IPS-20b (cell line): ENCODE results near the gene ABCB9.

Experiments used
- H3K27ac ChIP-seq: one replicate; pipeline ENCODE4 v1.5.1; 2013; ENCODE audit warnings: low read length
- H3K27me3 ChIP-seq: 2 replicates; pipeline ENCODE4 v1.6.1; 2013; ENCODE audit warnings: mild to moderate bottlenecking, low read length, inconsistent platforms; ENCODE audit not compliant: insufficient read depth
- H3K36me3 ChIP-seq: 2 replicates; pipeline ENCODE4 v1.6.1; 2013; ENCODE audit warnings: low read depth, mild to moderate bottlenecking, inconsistent platforms, low read length, moderate library complexity; ENCODE audit not compliant: insufficient read depth
- H3K4me1 ChIP-seq: 2 replicates; pipeline ENCODE4 v1.6.1; 2013; ENCODE audit warnings: mild to moderate bottlenecking, control low read depth, inconsistent platforms, low read length, moderate library complexity; ENCODE audit not compliant: insufficient read depth
- H3K4me3 ChIP-seq: 2 replicates; pipeline ENCODE4 v1.5.1; 2013; ENCODE audit warnings: mild to moderate bottlenecking, low read length, inconsistent platforms
- H3K9ac ChIP-seq: 2 replicates; pipeline ENCODE4 v1.6.1; 2013; ENCODE audit warnings: low read depth, mild to moderate bottlenecking, inconsistent platforms, low read length, moderate library complexity
- H3K9me3 ChIP-seq: 2 replicates; pipeline ENCODE4 v1.6.1; 2013; ENCODE audit warnings: mild to moderate bottlenecking, low read depth, low read length, inconsistent platforms; ENCODE audit not compliant: insufficient read depth

ABCB9 gene

DNA sequence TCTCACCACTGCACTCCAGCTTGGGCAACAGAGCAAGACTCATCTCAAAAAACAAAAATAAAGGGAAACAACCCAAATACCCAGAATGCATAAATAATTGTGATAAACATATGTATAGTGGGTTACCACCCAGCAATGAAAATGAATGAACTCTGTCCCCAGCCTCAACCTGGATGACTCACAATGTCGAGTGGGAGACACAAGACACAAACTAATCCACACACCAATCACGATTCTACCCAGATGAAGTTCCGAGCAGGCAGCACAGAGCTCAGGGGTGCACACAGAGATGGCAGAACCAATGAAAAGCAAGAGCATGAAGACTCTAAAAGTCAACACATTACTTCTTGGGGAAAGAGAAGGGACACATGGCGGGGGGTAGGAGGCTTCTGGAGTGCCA, 27.1 kb downstream of the ABCB9 start:
- Histone ChIP-seq H3K4me3 (no peak overlapping the region), H3K36me3 (no peaks in the 10 kb centered on the region), H3K4me1 (no peaks in the 10 kb centered on the region), H3K27me3 (no peaks in the 10 kb centered on the region), H3K9me3 (no peaks in the 10 kb centered on the region), H3K9ac (no peak overlapping the region), H3K27ac (no peak overlapping the region)

DNA sequence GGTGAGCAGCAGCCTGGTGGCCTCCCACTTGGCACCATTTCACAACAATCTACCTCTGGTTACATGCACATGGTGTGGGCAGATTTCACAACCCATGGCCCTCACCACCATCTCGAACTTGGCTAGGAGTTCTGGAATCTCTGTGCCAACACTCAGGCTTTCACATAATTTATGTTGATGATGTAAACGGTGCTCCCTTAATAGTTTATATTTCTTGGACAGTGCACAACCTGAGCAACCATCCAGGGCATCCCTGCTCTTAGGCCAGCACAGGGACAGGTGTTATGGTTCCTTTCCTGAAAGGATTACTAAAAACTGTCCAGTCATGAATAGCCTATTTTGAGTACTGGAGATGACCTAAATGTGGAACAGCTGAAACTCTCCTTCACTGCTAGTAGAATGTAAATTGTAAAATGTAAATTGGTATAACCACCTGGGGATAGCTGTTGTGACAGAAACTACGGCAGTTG, 28.6 kb downstream of the ABCB9 start:
- H3K27ac ChIP-seq = no peak overlapping the region
- no peaks in the 10 kb centered on the region for H3K36me3 ChIP-seq
- no peaks in the 10 kb centered on the region for H3K9me3 ChIP-seq
- no peaks in the 10 kb centered on the region for H3K27me3 ChIP-seq
- H3K4me1 ChIP-seq = no peaks in the 10 kb centered on the region
- no peak overlapping the region for H3K9ac ChIP-seq
- H3K4me3 ChIP-seq = no peak overlapping the region

DNA sequence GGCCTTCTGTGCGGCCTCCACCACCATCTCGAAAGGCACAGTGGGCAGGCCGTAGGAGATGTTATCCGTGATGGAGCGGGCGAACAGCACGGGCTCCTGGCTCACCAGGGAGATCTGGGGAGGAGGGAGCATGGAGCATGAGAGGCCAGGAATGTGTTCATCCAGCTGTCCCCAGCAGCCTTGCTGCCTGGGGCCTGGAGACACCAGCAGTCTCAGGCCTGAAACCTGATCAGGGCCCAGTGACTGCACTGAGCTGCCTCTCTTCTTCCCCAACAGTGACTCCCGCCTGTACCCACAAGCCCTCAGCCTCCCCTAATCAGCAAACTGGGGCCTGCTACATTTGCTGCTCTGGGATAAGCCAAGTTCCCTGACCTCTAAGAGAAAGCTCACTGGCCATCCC, 30.9 kb downstream of the ABCB9 start:
- Histone ChIP-seq H3K9ac (no peak overlapping the region), H3K27me3 (no peaks in the 10 kb centered on the region), H3K4me1 (no peaks in the 10 kb centered on the region), H3K9me3 (no peaks in the 10 kb centered on the region), H3K4me3 (no peak overlapping the region), H3K36me3 (no peaks in the 10 kb centered on the region), H3K27ac (no peak overlapping the region)

DNA sequence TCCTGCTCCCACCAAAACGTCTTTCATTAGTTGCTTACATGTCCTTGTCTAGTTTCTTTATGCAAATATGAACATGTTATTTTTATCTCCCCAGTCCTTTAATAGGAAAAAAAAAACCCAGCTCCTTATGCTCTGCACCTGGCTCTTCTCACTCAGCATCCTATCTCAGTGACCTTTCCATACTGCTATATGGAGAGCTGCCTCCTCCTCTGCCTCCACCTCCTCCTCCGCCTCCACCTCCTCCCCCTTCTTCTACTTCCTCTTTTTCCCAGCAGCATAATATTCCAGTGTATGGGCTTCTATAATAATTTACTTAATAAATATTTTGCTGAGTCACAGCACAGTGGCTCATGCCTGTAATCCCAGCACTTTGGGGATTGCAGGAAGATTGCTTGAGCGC, 31.5 kb downstream of the ABCB9 start:
- Histone ChIP-seq H3K27ac (no peak overlapping the region), H3K4me3 (no peak overlapping the region), H3K9ac (no peak overlapping the region), H3K4me1 (no peaks in the 10 kb centered on the region), H3K9me3 (no peaks in the 10 kb centered on the region), H3K36me3 (no peaks in the 10 kb centered on the region), H3K27me3 (no peaks in the 10 kb centered on the region)

DNA sequence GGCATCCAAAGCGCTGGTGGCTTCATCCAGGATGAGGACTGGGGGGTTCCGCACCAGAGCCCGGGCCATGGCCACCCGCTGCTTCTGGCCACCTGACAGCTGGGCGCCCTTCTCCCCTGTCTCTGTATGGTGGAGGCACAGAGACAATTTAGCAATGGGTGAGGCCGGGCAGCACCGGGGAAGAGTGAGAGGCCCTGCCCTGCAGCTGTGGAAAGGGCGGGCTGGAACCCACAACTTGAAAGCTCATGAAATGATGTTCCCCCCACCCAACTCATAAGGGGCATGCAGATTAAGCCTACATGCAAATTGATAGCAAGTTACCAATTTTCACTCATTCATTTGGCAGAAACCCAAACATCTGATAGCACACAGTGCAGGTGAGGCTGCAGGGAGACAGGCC, 34.1 kb downstream of the ABCB9 start:
- Histone ChIP-seq H3K9me3 (no peaks in the 10 kb centered on the region), H3K9ac (no peak overlapping the region)

DNA sequence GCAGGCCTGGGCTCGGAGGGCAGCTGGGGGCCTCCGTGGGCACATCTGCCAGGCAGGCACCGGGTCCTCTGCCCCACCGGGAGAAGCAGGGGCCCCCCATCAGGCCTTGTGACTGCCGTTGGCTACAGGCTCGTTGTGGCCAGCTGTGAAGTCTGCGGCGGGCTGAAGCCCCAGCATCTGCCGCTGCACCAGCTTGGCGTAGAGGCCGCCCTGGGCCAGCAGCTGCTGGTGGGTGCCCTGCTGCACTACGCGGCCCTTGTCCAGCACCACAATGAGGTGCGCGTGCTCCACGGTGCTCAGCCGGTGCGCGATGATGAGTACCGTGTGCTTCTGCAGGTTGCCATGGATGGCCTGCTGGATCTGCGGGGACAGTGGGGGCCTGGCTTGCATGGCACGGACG, 36.5 kb downstream of the ABCB9 start:
- Histone ChIP-seq H3K4me3 (no peak overlapping the region), H3K4me1 (no peaks in the 10 kb centered on the region), H3K27me3 (no peaks in the 10 kb centered on the region), H3K9me3 (no peaks in the 10 kb centered on the region), H3K36me3 (no peaks in the 10 kb centered on the region), H3K27ac (no peak overlapping the region), H3K9ac (no peak overlapping the region)

More for the DNA sequence above, 34.1 kb downstream of the ABCB9 start:
- Histone ChIP-seq H3K4me3 (no peak overlapping the region), H3K27me3 (no peaks in the 10 kb centered on the region), H3K36me3 (no peaks in the 10 kb centered on the region), H3K27ac (no peak overlapping the region), H3K4me1 (no peaks in the 10 kb centered on the region)

DNA sequence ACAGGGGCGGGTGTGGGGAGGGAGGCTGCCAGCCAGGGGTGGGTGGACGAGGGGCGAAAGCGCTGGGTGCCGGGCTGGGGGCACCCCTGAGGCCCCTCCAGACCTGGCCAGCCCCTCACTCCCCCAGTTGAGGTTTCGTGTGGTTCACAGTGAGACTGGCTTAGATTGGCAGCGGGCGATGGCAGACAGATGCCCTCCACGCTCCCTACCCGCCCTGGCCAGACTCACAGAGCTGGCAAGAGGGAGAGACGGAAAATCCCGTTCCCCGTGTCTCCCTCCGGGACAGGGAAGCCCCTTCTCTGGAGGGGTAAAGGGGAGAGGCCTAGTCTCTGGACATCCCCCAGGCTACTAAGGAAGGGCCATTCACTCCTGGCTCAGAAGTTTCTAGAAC, 37.1 kb downstream of the ABCB9 start:
- Histone ChIP-seq H3K36me3 (no peaks in the 10 kb centered on the region), H3K9me3 (no peaks in the 10 kb centered on the region), H3K9ac (no peak overlapping the region), H3K27ac (no peak overlapping the region), H3K4me3 (no peak overlapping the region), H3K4me1 (no peaks in the 10 kb centered on the region), H3K27me3 (no peaks in the 10 kb centered on the region)

DNA sequence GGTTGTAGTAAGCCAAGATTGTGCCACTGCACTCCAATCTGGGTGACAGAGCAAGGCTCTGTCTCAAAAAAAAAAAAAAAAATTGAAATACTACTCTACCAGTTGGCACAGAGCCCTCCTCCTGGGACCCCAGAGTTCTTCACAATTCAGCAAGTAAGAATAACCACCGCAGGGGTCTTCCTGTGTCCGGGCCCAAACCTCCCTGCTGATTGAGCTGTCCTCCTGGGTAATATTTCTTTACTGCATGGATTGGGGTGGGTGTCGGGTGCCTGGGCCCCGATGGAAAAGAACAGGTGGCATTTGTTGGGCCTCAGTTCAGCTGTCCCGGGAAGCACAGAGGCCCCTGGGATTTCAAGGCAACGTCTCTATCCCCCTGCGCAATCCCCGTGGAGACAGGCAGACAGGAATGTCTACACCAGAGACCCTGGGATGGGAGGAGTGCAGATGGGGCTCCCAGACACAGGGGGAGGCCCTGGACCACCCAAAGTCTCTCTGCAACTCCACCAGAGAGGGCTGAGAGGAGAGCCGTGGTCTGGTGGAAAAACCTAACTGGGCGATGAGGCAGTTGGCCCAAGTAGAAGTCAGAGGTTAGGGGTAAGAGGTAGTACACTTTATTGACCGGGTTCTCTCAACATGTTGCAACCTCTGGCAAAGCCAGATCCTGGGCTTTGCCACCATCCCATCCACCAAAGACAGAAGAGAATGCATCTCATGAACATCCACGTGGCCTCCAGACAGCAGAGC, 37.7 kb downstream of the ABCB9 start:
- Histone ChIP-seq H3K36me3 (no peaks in the 10 kb centered on the region), H3K4me3 (no peak overlapping the region), H3K4me1 (no peaks in the 10 kb centered on the region), H3K27ac (no peak overlapping the region), H3K9me3 (no peaks in the 10 kb centered on the region), H3K27me3 (no peaks in the 10 kb centered on the region), H3K9ac (no peak overlapping the region)

DNA sequence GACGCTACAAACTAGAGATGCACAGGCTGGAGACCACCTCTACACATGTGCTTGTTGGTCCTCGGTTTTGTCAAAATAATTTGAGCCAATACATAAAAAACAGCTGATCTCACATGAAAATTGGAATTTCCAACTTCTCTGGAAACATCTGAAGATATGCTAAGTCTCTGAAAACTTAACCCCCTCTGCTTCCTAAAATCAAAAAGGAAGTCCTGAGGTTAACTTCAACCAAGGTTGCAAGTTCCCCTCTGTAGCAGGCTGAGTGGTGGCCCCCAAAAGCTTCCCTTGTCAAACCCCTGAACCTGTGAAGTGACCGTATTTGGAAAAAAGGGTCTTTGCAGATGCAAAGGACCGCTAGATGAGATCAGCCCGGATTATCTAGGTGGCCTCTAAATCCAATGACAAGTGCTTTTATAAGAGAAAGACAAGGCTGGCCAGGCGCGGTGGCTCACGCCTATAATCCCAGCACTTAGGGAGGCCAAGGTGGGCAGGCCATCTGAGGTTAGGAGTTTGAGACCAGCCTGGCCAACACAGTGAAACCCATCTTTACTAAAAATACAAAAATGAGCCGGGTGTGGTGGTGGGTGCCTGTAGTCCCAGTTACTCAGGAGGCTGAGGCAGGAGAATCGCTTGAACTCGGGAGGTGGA, 38.4 kb downstream of the ABCB9 start:
- no peaks in the 10 kb centered on the region for H3K9me3 ChIP-seq
- H3K9ac ChIP-seq = no peak overlapping the region

DNA sequence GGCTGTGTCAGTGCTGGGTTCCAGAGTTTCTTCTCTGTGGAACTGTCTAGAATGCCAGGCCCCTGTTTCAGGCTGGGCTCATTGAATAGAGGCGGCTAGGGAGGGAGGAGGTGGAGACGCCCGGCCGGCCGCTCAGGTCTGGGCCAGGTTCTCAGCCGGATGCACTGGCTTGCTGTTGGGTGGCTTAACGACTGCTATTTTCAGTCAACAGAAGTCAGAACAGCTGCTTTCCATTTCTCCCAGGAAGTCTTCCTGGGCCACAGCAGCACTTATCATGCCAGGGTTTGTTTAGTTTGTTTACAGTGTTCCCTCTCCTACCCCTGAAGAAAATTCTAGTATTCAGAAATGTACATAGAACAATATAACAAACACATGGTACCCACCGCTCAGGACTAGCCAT, 44.3 kb downstream of the ABCB9 start:
- H3K27me3 ChIP-seq = no peaks in the 10 kb centered on the region
- no peak overlapping the region for H3K4me3 ChIP-seq
- no peak overlapping the region for H3K9ac ChIP-seq
- H3K36me3 ChIP-seq = no peaks in the 10 kb centered on the region
- H3K27ac ChIP-seq = no peak overlapping the region
- H3K4me1 ChIP-seq = no peaks in the 10 kb centered on the region
- no peaks in the 10 kb centered on the region for H3K9me3 ChIP-seq

More for the DNA sequence above, 38.4 kb downstream of the ABCB9 start:
- H3K27ac ChIP-seq = no peak overlapping the region
- H3K4me3 ChIP-seq = no peak overlapping the region
- H3K4me1 ChIP-seq = no peaks in the 10 kb centered on the region
- H3K36me3 ChIP-seq = no peaks in the 10 kb centered on the region
- no peaks in the 10 kb centered on the region for H3K27me3 ChIP-seq

DNA sequence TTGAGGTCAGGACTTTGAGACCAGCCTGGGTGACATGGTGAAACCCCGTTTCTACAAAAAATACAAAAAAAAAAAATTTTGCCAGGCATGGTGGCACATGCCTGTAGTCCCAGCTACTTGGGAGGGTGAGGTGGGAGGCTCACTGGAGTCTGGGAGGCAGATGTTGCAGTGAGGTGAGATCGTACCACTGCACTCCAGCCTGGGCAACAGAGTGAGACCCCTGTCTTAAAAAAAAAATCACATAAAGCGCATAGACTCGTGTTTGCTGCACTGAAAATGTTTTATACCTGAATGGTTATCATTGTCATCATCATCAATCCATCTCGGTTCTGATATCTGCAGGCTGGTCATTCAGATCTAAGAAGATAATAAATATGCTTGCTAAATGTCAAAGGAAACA, 45.6 kb downstream of the ABCB9 start:
- Histone ChIP-seq H3K9me3 (no peaks in the 10 kb centered on the region), H3K27ac (no peak overlapping the region), H3K9ac (no peak overlapping the region), H3K36me3 (no peaks in the 10 kb centered on the region), H3K4me3 (no peak overlapping the region), H3K27me3 (no peaks in the 10 kb centered on the region), H3K4me1 (no peaks in the 10 kb centered on the region)

DNA sequence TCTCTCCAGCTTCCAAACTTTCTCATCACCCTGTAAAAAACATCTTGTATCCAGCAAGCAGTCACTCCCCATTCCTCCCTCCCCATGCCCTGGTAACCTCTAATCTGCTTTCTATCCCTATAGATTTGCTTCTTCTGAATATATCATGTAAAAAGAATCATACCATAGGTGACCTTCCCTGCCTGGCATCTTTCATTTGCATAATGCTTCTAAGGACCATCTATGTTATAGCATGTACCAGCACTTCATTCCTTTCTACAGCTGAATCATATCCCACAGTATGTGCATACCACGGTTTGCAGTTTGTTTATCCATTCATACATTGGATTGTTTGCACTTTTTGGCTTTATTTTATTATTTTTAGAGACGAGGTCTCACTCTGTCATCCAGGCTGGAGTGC, 47.4 kb downstream of the ABCB9 start:
- Histone ChIP-seq H3K4me3 (no peak overlapping the region), H3K9me3 (no peaks in the 10 kb centered on the region), H3K27ac (no peak overlapping the region), H3K36me3 (no peaks in the 10 kb centered on the region), H3K9ac (no peak overlapping the region), H3K27me3 (no peaks in the 10 kb centered on the region), H3K4me1 (no peaks in the 10 kb centered on the region)
